Peyer's patch (tissue), 4 donors: ENCODE measurements around the gene CFAP99.

Source experiments
- CTCF ChIP-seq, 6 experiments: fragments of 450-650 bp in 4 of 6; fragments of 200-600 bp in 2 of 6; sonication (generic) in 1 of 6; IDR thresholded peaks; one replicate each; pipeline ENCODE4 v1.5.1; 2017 to 2019; ENCODE audit warnings: antibody characterized with exemption in 6 of 6, mild to moderate bottlenecking in 3 of 6, moderate library complexity in 1 of 6
- POLR2A ChIP-seq, 2 donors: fragments of 450-650 bp; IDR thresholded peaks; one replicate each; pipeline ENCODE4 v1.5.1; 2017; ENCODE audit warnings: antibody characterized with exemption in 2 of 2, mild to moderate bottlenecking in 2 of 2, moderate library complexity in 2 of 2

DNA sequence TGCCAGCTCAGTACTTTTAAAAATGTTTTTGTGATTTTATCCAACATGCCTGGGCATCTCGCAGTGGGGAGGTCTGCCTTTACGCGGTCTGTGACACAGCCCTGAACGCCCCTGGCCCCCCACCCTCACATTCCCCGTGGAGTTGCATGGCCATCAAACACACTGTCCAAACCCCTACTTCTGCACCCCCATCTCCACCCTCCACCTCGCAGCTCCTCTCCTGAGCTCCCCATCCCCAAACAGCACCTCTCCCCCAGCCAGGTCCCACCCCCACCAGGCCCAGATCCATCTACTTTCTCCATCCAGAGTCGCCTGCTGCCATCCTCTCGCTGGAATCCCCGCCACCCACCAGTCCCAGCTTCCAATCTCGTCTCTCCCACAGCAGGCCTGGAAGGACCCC is 9.8 kb upstream of the CFAP99 start:
- no peak for TF ChIP-seq POLR2A (IDR thresholded peaks at IDR 0.05)
- TF ChIP-seq CTCF (IDR thresholded peaks at IDR 0.05) = no peak
